Measurements from ENCODE around the gene TSHZ3. TPM values are rescaled to one million over a fixed set of nuclear protein-coding genes. Genes with fewer than 3 reads are reported as not detected.

Gene TSHZ3, protein sequence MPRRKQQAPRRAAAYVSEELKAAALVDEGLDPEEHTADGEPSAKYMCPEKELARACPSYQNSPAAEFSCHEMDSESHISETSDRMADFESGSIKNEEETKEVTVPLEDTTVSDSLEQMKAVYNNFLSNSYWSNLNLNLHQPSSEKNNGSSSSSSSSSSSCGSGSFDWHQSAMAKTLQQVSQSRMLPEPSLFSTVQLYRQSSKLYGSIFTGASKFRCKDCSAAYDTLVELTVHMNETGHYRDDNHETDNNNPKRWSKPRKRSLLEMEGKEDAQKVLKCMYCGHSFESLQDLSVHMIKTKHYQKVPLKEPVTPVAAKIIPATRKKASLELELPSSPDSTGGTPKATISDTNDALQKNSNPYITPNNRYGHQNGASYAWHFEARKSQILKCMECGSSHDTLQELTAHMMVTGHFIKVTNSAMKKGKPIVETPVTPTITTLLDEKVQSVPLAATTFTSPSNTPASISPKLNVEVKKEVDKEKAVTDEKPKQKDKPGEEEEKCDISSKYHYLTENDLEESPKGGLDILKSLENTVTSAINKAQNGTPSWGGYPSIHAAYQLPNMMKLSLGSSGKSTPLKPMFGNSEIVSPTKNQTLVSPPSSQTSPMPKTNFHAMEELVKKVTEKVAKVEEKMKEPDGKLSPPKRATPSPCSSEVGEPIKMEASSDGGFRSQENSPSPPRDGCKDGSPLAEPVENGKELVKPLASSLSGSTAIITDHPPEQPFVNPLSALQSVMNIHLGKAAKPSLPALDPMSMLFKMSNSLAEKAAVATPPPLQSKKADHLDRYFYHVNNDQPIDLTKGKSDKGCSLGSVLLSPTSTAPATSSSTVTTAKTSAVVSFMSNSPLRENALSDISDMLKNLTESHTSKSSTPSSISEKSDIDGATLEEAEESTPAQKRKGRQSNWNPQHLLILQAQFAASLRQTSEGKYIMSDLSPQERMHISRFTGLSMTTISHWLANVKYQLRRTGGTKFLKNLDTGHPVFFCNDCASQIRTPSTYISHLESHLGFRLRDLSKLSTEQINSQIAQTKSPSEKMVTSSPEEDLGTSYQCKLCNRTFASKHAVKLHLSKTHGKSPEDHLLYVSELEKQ
- 1.8 and 2.9 TPM in 2 replicates for total RNA-seq (2014; rRNA removed; shearing (Covaris generic))

DNA sequence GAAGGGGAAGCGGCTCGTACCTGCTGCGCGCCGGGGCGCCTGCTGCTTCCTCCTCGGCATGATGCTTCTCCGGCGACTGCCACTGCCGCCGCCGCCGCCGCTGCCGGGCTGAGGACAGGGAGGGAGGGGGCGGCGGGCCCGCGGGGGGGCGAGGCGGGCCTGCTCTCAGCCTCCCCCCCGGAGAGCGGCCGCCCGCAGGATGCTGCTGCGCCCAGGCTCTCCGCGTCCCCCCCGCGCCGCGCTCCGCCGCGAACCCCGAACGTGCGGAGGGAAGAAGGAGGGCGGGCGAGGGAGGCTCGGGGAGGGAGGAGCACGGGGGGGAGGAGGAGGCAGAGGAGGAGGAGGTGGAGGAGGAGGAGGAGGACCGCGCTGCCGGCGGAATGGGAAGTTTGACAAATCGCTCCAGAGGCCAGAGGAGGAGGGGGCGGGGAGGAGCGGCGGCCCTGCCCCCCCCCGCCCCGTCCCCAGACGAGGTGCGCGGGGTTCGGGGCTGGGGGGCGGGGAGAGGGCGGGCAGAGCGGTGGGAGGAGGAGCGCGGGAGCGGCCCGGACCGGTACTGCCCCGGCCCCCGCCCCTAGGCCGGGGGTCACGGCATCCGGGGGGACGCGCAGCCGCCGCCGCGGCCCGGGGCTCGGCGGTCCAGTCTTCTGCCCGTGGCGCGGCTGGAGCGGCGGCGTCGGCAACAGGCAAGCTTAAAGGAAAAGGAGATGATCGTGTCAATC lies at the start of gene TSHZ3:
TSHZ3 (minus strand) TSS at position 277 of the 722 bp plus-strand sequence; CDS start at position 60, 217 bp downstream.
- peak; percentile 92 for DNase-seq (ENCODE audit: low read depth)

DNA sequence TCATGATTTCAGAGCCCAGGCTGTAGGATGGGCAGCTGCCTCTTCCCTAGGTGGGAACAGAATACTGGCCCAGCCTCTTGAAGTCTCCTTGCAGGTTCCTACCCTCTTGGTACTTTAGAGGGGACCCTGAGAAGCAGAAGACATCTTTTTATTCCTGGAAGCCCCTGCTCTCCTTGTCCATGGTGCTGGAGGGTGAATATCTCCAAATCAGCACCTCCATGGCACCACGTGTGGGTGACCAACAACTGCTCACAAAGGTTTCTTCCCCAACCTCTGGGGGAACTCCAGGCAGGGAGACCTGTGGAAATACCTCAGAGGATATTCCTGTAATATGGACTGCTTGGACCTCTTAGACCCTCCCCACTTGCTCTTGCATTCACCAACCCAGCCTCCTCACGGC lies 48.1 kb upstream of the TSHZ3 start:
- DNase-seq (ENCODE audit: low read depth): no peak

DNA sequence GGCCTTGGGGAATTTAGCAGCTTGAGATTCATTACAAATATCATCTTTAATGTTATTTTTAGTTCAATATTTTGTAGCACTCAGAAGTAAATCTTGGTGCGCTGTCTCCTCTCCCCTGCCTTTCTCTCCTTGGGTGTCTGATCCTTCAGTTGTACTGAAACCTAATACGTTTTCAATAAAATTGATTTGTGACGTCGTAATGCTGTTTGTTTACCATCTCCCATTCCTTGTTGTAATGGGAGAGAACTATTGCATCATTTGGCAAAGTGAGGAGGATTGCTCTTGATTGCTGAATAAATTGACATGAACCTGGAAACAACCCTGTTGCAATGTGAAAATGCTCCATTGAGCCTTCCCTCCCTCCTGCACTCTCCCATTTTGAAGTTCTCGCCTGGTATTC lies 43.2 kb upstream of the TSHZ3 start:
- no peak for DNase-seq (ENCODE audit: low read depth)

DNA sequence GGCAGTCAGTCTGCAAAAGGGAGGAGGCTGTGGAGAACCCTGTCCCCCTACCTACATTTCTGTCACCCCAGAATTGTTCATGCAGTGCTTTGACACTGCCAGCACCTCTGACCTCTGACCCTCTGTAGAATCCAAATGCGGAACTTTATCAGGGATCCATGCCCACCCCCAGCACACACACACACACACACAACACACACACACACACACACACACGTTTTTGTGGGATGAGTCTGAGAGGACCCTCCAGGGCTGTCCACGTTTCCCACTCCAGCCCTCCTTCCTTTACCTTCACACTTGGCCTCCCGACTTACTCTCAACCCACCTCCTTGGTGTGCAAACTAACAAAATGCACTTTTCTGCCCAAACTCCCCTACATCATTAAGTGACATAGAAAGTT lies 42.3 kb upstream of the TSHZ3 start:
- no peak for DNase-seq (ENCODE audit: low read depth)

DNA sequence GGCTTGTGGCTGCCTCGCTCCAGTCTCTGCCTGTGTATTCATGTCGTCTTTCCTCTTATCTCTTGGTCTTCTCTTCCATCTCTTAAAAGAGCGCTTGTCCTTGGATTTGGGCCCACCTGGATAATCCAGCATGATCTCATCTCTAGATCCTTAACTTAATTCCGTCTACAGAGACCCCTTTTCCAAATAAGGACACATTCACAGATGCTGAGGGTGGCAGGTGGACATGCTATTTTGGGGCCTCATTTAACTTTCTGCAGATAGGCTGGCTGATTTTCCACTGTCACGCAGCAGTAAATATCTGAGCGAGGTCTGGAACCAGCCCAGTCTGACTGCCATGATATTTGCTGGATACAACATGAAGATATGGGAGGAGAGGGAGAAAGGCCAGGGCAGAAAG lies 41.5 kb upstream of the TSHZ3 start:
- DNase-seq (ENCODE audit: low read depth): no peak

DNA sequence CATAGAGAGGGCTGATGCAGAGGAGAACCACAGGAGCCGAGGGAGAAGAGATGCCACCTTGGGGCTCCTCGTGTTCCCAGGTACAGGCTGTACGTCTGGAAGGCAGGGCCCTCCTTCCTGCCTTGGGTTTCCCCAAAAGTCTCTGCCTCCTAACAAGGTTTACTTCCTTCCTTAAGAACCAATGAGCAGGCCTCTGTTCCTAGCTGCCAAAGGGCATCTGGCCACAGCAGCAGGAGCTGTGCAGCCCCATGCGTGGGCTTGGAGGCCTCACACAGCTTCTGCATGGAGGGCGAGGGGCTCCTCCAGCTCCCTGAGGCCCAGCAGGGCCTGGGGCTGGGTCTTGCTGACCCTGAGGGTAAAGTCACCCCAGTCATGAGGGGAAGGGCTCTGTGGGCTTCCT lies 40.6 kb upstream of the TSHZ3 start:
- no peak for DNase-seq (ENCODE audit: low read depth)

DNA sequence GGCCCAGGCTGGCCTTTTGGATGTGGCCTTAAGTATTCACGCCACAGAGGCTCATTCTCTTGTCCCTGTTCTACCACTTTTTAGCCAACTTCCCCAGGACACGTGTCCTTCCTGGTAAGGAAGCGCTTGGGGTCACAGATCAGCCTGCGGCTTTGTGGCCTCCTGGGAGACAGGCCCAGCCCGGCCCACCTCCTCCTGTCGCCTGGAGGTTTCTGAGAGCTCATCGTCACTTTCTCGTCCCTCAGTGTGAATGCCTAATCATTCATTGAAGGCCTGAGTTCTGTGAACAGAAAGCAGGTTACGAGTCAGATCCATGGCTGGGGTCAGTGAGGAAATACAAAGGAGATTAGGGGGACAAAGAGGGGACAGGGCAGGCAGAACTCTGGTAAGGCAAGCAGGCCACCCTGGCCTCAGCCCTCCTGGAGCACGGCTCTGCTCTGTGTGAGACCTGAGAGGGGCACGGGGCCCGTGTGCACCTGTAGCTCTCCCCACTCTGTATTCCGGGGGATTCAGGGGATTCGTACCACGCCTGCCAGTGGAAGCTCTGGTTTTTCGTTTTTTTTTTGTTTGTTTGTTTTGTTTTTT lies 38.6 kb upstream of the TSHZ3 start:
- DNase-seq (ENCODE audit: low read depth): no peak

DNA sequence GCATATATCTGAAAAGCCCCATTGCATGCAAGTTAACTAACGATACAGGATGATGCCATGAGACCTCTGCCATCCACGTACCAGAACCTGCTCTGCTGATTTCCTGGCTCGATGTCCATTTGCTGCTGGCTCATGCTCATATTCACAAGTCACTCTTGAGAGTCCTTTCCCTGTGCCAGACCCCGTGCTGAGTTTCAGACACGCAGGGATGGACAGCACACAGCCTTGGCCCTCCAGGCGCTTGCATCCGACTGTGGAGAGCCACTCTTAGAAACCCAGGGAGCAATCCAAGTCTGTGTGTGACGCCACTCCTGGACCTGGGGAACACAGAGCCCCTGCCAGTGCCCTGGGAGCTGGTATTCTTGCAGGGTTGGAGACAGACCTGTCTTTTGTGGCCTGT lies 37.6 kb upstream of the TSHZ3 start:
- no peak for DNase-seq (ENCODE audit: low read depth)

DNA sequence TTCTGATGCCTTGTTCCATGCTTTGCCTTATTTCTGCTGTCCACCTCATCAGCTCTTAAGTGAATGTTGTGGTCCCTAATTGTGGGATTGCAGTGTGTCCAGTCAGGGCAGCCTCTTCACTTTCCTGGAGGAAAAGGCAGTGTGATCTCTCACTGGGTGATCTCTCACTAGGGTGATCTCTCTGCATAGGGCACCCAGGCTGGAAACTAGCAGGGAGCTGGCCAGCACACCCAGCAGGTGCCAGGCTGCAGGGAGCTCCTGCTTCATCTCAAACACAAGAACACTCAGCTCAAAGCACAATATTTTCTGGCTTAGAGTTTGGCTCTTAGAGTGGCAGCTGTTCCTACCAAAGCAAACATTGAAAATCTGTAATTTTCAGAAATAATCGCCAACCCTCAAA lies 36.5 kb upstream of the TSHZ3 start:
- DNase-seq (ENCODE audit: low read depth): no peak

DNA sequence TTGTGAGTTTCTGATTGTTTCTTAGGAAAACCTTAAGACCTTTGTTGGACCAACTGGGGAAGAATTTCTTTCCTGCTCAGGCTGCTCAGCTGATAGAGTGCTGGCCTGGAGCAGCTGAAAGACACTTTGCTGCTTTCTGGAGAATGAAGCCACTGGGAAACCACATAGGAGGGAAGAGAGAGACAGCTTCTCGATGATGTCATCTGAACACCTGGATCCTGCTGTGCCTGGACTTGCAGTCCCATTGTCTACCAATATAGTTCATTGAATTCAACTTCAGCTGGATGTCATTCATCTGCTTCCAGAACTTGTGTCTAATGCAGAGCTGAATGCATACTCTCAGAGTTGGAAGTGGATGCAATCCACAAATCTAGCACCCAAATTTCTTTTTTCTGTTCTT lies 34.3 kb upstream of the TSHZ3 start:
- no peak for DNase-seq (ENCODE audit: low read depth)

DNA sequence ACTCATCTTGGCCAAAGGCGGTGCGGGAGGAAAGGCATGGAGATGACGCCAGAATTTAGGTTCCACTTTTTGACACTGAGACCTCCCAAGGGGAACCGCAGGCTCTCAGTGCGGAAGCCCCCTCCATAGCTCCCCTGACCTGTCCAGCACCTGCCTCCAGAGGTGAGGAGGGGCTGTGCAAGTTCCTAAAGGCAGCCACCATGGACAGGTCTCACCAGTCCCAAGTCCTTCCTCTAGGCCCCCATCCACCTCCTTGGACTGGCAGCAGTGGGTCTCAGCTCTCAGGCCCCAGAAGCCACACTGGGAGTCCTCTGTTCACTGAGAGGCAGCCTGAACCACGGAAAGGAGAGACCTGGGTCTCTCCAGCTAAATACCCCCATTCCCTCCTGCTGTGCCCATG lies 31.6 kb upstream of the TSHZ3 start:
- DNase-seq (ENCODE audit: low read depth): no peak

DNA sequence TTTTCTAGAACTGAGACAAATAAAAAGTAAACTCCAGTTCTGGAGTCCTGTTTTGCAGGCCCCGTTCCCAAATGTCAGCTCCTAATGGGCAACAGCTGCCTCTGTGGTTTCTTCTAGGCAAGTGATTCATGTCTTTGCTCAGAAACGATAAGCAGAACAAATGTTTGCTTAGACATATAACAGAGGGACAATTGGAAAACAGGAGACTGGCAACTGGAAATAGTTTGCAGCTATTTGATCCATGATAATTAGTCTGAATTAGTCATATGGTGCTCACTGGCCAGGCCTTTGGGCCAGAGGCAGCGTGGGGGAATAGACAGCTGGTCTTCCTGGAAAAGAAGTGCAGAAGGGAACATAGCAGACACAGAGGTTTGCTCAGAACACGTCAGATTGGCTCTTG lies 29.2 kb upstream of the TSHZ3 start:
- peak; percentile 89 for DNase-seq (ENCODE audit: low read depth)

DNA sequence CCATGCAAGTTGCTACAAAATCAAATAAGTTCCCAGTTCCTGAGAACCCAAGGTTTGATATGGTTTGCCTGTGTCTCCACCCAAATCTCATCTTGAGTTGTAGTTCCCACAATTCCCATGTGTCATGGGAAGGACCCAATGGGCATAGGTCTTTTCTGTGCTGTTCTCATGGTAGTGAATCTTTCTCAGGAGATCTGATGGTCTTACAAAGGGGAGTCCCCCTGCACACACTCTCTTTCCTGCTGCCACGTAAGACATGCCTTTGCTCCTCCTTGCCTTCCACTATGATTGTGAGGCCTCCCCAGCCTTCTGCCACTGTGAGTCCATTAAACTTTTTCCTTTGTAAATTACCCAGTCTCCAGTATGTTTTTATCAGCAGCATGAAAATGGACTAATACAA lies 28.5 kb upstream of the TSHZ3 start:
- peak; percentile 15 for DNase-seq (ENCODE audit: low read depth)

DNA sequence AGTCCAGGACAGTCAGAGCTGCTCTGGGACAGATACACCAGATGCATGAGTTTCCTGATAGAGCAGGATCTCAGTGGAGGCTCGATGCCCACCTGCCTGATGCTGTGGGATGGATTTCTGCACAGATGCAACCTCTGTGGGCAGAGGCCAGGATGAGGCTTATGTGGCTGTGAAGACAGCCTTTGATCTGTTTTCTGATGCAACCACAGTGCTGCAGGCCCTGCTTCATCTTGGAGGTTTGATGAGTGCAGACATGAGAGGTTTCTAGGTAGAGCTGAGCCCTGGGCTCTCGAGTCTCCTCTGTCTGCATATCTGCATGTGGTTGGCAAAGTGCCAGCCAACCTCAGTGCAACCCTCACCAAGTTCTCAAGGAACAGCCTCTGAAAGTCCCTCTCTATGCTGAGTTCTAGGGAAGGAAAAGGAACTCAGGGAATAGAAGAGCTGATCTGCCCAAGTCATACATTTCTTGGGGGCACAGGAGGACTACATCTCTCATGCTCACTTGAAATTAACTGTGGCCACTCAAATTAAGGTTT lies 23.1 kb upstream of the TSHZ3 start:
- no peak for DNase-seq (ENCODE audit: low read depth)

DNA sequence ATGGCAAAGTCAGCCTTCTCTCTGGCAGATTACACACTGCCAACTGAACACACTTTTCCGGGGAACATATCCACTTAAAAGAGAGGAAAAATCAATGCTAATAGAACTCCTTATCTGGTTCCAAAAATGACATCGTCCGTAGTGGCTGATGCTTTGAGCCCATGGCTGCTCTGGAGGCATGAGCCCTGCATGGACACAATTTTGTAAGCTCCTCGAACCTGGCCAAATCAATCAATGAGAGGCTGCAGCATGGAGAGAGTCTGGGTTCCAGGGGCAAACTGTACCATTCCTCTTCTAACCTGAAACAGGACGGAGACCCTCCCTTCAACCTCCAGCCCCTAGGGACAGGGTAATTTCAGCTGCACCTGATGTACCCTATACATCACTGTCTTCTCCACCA lies 21.0 kb upstream of the TSHZ3 start:
- DNase-seq (ENCODE audit: low read depth): no peak

DNA sequence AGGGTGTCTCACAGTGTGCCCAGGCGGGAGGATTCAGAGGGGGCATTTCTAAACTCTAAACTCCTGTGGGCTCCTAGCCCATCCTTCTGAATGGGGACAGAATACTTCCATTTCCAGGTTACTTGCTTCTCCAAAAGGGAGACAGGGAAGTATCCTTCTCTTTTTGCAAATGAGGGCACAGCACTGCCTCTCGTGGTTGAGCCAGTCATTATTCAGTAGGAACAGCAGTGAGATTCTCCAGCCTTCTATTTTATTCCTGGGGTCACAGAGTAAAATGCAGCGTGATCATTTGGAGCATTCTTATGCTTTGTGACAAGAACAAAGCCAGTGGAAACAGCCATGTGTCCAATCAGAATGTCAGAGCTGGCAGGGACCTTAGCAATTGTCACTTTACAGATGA lies 15.7 kb upstream of the TSHZ3 start:
- no peak for DNase-seq (ENCODE audit: low read depth)

DNA sequence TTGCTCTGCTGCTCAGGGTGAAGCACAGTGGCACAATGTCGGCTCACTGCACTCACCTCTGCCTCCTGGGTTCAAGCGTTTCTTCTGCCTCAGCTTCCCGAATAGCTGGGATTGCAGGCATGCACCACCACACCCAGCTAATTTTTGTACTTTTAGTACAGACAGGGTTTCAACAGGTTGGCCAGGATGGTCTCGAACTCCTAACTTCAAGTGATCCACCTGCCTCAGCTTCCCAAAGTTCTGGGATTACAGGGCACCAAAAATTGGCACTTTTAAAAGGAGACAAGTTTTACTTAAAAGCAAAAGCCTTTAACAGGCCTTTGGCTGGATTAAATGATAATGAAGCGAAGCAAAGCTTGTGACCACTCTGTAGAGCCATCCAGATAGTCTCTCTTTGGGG lies 12.5 kb upstream of the TSHZ3 start:
- no peak for DNase-seq (ENCODE audit: low read depth)

DNA sequence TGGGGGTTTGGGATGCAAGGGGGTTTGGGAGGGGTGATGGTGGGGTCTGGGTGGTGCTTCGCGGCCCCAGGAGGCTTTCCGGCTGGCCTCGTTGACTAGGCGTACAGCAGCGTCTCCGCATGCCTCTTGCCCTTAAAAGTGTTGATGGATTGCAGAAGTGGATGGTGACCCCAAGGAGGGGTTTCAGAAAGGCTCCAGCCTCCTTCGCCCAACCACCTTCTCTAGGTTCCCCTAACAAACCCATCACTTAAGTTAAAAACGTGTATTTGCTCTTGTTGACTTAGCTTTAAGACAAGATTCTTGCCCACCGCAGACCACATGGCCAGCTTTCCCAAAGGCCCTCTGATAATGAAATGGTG lies 8.1 kb upstream of the TSHZ3 start:
- no peak for DNase-seq (ENCODE audit: low read depth)

DNA sequence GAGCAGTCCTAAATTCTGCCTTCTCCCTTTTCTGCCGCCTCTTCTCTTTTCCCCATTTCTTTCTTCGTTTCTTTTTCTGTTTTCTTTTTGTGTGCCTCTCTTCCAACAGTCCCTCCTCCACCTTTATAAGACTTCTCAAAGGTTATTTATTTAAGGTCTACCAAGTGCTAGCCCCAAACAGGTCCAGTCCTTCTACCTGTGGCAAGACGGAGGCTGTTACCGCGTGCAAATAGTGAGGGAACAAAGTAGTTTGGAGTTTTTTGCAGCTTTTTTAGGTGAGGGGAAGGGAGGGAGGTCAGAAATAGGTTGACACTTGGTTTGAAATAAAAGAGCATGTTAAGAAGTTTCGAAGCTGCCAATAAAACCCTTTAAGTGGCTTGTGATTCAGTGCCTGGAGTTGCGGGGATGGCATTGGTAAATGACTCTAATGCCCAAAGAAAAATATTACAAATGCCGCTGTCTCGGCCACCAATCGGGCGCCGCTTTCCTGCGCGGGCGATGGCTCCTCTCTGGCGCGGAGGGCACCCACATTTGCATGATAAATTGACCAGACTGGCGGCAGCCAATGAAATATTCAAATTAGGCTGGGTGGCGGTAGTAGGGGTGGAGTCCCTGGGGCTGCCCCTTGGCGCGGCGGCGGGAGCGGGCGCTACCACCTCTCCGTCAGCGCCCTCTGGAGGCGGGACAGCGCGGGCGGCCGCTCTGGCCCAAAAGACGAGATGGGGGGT lies 7.5 kb upstream of the TSHZ3 start:
- peak; percentile 63 for DNase-seq (ENCODE audit: low read depth)

DNA sequence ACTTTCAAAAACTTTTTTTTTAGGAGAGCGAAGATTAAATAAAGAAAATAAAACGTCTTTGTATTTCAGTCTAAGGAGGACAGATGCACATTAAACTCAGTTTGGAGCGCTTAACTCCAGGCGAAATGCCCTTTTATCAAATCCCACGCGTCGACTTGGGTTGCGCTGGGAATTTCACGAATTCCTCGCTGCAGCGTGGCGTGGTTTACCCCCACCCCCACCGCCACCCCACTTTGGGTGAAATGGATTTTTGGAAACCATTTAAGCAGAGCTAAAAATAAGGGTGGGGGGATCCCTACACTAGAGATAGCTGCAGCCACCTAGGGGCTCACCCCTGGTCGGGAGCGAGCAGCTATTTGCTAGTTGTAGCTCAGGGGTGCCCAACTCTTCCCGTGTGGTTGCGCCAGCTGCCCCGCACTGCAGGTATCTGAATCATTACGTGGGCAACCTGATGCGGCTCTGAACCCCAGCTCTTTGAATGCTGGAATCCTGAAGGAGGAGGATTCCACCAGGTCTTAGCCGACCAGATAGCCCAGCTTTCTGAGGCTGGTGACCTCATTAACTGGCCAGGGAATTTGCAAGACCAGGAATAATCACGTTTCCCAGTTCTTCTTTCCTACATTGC lies 6.5 kb upstream of the TSHZ3 start:
- DNase-seq (ENCODE audit: low read depth): no peak
